IMR-90 (cell line): Measurements from ENCODE around the gene PCIF1.

Experiments used
- BHLHE40 ChIP-seq: fragments of 150-350 bp; IDR thresholded peaks from 2 replicates; pipeline ENCODE4 v1.6.1; 2016; ENCODE audit warnings: mild to moderate bottlenecking, low read depth, low read length
- CEBPB ChIP-seq: IDR thresholded peaks from 2 replicates; pipeline ENCODE4 v1.6.1; 2012; ENCODE audit warnings: low read depth, low read length, improper control_type of control experiment
- CHD1 ChIP-seq: IDR thresholded peaks from 2 replicates; pipeline ENCODE4 v1.6.1; 2012; ENCODE audit warnings: low read depth, low read length, improper control_type of control experiment
- FOS ChIP-seq: fragments of 150-350 bp; IDR thresholded peaks from 2 replicates; pipeline ENCODE4 v1.6.1; 2016; ENCODE audit warnings: low read depth, low read length
- MXI1 ChIP-seq: IDR thresholded peaks from 2 replicates; pipeline ENCODE4 v1.6.1; 2012; ENCODE audit warnings: low read depth, mild to moderate bottlenecking, low read length, moderate library complexity, borderline replicate concordance
- POLR2A ChIP-seq: IDR thresholded peaks from 2 replicates; pipeline ENCODE4 v1.6.1; 2012; ENCODE audit warnings: mild to moderate bottlenecking, low read depth, low read length
- RAD21 ChIP-seq: IDR thresholded peaks from 2 replicates; pipeline ENCODE4 v1.6.1; 2012; ENCODE audit warnings: low read length, improper control_type of control experiment
- RCOR1 ChIP-seq: IDR thresholded peaks from 2 replicates; pipeline ENCODE4 v1.6.1; 2012; ENCODE audit warnings: mild to moderate bottlenecking, low read length, improper control_type of control experiment; ENCODE audit not compliant: insufficient replicate concordance
- SMC3 ChIP-seq: fragments of 150-350 bp; IDR thresholded peaks from 2 replicates; pipeline ENCODE4 v1.6.1; 2016; ENCODE audit warnings: low read depth, mild to moderate bottlenecking, antibody characterized with exemption, low read length, moderate library complexity
- TF ChIP-seq, protein P1 (sequence below): conservative IDR thresholded peaks from 2 replicates; pipeline ENCODE4 v1.5.1; 2012; ENCODE audit warnings: mild to moderate bottlenecking, low read depth, low read length, improper control_type of control experiment
- TF ChIP-seq, protein P2 (sequence below): fragments of 150-350 bp; IDR thresholded peaks from 2 replicates; pipeline ENCODE4 v1.6.1; 2017; ENCODE audit warnings: mild to moderate bottlenecking, antibody characterized with exemption, low read length, low read depth

DNA sequence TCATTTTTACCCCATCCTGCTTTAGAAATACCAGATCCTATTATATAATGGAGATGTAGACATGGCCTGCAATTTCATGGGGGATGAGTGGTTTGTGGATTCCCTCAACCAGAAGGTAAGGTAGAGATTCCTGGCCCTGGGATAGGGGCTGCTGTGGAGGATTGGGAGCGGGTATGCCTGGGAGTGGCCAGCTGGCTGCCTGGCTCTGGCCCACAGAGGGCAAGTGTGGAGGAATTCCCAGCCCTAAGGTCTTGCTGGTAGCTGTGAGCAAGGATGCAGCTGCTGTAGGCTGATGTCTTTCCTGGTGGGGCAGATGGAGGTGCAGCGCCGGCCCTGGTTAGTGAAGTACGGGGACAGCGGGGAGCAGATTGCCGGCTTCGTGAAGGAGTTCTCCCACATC is 36.8 kb upstream of the PCIF1 start:
- no peak for TF ChIP-seq POLR2A
- TF ChIP-seq, protein P1, sequence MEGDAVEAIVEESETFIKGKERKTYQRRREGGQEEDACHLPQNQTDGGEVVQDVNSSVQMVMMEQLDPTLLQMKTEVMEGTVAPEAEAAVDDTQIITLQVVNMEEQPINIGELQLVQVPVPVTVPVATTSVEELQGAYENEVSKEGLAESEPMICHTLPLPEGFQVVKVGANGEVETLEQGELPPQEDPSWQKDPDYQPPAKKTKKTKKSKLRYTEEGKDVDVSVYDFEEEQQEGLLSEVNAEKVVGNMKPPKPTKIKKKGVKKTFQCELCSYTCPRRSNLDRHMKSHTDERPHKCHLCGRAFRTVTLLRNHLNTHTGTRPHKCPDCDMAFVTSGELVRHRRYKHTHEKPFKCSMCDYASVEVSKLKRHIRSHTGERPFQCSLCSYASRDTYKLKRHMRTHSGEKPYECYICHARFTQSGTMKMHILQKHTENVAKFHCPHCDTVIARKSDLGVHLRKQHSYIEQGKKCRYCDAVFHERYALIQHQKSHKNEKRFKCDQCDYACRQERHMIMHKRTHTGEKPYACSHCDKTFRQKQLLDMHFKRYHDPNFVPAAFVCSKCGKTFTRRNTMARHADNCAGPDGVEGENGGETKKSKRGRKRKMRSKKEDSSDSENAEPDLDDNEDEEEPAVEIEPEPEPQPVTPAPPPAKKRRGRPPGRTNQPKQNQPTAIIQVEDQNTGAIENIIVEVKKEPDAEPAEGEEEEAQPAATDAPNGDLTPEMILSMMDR: no peak
- no peak for TF ChIP-seq RAD21
- TF ChIP-seq, protein P2, sequence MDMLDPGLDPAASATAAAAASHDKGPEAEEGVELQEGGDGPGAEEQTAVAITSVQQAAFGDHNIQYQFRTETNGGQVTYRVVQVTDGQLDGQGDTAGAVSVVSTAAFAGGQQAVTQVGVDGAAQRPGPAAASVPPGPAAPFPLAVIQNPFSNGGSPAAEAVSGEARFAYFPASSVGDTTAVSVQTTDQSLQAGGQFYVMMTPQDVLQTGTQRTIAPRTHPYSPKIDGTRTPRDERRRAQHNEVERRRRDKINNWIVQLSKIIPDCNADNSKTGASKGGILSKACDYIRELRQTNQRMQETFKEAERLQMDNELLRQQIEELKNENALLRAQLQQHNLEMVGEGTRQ: no peak
- TF ChIP-seq BHLHE40: no peak
- no peak for TF ChIP-seq SMC3
- no peak for TF ChIP-seq CEBPB
- TF ChIP-seq RCOR1: no peak
- TF ChIP-seq CHD1: no peak
- no peak for TF ChIP-seq FOS
- no peak for TF ChIP-seq MXI1
